Measurements from ENCODE around the gene POP7.

DNA sequence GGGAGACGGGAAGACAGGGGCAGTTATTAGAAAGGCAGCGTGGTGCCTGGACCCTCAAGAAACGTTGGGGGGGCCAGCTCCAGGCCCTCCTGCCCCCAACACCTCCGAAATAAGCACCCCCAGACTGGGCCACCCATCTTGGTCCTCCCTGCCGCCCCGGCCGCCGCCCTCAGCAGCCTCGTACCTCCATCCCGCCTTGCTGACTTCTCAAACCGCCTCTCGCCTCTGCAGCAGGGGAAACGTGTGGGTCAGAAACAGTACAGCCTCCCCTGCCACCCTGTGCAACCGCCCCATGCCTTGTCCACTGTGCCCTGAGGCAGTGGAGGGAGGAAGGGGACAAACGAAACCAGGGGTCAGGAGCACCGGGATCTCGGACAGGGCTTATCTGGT lies 19.1 kb upstream of the POP7 start:
- TF ChIP-seq, protein P1, sequence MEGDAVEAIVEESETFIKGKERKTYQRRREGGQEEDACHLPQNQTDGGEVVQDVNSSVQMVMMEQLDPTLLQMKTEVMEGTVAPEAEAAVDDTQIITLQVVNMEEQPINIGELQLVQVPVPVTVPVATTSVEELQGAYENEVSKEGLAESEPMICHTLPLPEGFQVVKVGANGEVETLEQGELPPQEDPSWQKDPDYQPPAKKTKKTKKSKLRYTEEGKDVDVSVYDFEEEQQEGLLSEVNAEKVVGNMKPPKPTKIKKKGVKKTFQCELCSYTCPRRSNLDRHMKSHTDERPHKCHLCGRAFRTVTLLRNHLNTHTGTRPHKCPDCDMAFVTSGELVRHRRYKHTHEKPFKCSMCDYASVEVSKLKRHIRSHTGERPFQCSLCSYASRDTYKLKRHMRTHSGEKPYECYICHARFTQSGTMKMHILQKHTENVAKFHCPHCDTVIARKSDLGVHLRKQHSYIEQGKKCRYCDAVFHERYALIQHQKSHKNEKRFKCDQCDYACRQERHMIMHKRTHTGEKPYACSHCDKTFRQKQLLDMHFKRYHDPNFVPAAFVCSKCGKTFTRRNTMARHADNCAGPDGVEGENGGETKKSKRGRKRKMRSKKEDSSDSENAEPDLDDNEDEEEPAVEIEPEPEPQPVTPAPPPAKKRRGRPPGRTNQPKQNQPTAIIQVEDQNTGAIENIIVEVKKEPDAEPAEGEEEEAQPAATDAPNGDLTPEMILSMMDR (IDR thresholded peaks at IDR 0.05; ENCODE audit: insufficient read depth, low read length, poor library complexity, severe bottlenecking): no peak
- TF ChIP-seq EZH2phosphoT487 (conservative IDR thresholded peaks at IDR 0.05; ENCODE audit: low read length): no peak
